ENCODE measurements around the gene SLC22A1. TPM values are rescaled to one million over a fixed set of nuclear protein-coding genes. Genes with fewer than 3 reads are reported as not detected.
"Not testable (repeated sequence)": the region's sequence is repeated elsewhere in the genome, so short reads cannot be mapped to it uniquely, and the experiment has no call there.

The SLC22A1 gene
- total RNA-seq, 1 experiment from 2014 or later, result not detected

DNA sequence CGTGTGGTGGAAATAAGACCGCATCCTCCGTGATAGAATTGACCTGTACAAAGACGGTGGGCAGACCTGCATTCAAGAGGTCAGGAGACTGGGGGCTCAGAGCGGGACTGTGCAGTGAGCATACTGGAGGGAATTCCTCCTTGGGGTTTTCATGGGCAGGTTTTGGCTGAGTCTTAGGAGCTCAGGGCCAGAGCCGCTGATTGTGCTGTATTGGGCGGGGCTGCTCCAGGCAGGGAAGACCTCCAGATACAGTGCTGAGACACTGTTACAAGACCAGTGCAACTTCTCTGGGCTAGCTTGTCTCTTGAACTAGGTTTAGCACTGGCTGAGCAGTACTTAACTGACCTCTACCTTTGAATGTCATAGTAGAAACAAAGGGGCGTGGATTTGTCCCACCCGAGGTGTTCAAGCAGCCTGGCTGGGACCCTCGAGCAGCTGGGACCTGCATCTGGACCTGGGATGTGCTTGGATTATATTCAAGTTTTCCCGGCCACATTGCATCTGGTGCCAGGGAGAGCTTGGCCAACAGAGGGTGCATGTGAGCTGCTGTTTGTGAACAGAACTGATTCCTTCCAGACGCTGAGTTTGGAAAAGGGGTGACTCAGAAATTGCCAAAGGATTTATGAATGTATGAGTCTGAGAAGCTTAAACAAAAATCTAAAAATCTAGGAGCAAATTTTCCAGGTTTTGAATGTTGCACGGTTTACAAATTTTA is 33.4 kb upstream of the SLC22A1 start:
- Histone ChIP-seq H3K4me1 (replicated peaks) (no peaks in the 10 kb centered on the region), H3K36me3 (peaks cover 75% of the 10 kb centered on the region), H3K4me3 (no peak overlapping the region), H3K9me3 (replicated peaks) (no peaks in the 10 kb centered on the region), H3K27me3 (replicated peaks) (no peaks in the 10 kb centered on the region), H3K27ac (no peak overlapping the region)
- peak; percentile 35 to 67 for DNase-seq (ENCODE audit: low read depth in 1 of 2, low spot score in 2 of 2)

DNA sequence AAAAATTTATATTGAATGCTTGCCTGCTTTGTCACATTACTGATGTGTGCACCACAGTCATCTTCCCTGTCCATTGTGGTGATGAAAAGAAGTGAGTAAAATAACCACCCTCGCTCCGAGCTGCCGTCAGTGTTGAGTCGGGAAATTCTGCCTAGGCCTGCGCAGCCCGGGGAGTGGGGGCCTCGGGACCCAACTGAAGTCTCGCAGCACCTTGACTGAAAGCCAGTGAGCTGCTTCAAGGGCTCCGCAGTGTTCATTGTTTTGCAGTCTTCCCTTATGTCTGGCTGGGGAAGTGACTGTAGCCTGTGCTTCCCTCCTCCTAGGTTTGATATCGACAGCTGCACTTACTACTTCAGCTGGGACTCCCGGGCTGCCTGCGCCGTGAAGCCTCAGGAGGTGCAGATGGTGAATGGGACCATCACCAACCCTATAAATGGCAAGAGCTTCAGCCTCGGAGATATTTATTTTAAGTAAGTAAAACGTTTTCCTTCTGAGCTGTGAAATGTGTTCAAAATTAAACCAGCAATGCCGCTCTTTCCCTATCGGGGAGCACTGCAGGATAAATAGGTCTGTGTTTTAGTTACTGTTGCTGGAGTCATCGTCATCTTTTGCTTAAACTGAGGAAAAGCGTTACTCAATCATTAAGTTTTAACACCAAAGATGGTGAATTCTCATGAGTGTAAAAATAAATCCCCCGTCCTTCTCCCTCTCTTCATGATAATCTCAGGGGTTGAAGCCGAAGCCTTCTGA is 32.7 kb upstream of the SLC22A1 start:
- H3K36me3 ChIP-seq, result peaks cover 79% of the 10 kb centered on the region
- no peak overlapping the region for H3K27ac ChIP-seq

DNA sequence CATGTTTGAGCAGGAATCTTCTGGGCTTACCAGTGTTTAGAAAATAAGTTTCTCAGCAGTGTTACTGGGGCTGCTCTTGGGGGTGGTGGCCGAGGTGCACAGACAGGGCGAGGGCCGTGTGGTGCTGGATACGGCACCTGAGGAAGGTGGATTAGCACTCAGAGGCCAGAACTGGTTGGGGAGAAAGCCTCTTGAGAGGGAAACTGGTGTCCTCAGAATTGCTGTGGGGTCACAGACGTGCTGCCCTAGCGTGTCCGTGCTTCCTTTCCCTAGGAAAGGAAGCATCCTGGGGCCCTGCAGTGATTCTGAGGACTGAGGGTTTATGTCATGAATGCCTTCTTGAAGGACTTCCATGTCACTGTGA is 32.1 kb upstream of the SLC22A1 start:
- no peaks in the 10 kb centered on the region for H3K4me1 ChIP-seq (replicated peaks)
- H3K27me3 ChIP-seq (replicated peaks), result no peaks in the 10 kb centered on the region
- DNase-seq (ENCODE audit: low read depth in 1 of 2, low spot score in 2 of 2), result no peak
- no peaks in the 10 kb centered on the region for H3K9me3 ChIP-seq (replicated peaks)
- no peak overlapping the region for H3K27ac ChIP-seq
- no peak overlapping the region for H3K4me3 ChIP-seq
- peaks cover 78% of the 10 kb centered on the region for H3K36me3 ChIP-seq

More for the DNA sequence above, 32.7 kb upstream of the SLC22A1 start:
- no peaks in the 10 kb centered on the region for H3K4me1 ChIP-seq (replicated peaks)
- no peaks in the 10 kb centered on the region for H3K27me3 ChIP-seq (replicated peaks)
- no peaks in the 10 kb centered on the region for H3K9me3 ChIP-seq (replicated peaks)
- no peak for DNase-seq (ENCODE audit: low read depth in 1 of 2, low spot score in 2 of 2)
- no peak overlapping the region for H3K4me3 ChIP-seq

DNA sequence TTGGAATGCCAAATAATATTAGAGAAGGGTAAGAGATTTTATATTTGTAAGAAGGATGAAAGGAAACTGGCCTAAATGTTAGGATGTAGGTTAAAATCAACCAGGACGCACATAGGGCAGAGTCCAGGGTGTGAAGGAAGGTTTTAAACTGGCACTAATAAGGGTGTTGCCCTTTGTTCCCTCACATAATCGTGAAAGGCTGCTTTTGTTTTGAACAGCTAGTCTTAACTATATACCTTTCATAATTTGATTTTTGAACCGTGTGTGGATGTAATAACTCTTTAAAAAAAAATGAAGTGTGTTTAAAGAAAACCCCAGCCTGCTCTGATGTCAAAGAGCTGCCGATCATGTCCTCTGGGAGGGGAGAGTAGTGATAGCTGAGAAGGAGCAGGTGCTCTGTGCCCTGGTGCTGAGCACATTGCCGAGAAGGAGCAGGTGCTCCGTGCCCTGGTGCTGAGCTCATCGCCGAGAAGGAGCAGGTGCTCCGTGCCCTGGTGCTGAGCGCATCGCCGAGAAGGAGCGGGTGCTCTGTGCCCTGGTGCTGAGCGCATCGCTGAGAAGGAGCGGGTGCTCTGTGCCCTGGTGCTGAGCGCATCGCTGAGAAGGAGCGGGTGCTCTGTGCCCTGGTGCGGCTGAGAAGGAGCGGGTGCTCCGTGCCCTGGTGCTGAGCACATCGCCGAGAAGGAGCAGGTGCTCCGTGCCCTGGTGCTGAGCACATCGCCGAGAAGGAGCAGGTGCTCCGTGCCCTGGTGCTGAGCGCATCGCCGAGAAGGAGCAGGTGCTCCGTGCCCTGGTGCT is 31.0 kb upstream of the SLC22A1 start:
- peaks cover 76% of the 10 kb centered on the region for H3K36me3 ChIP-seq
- H3K4me1 ChIP-seq (replicated peaks); H3K9me3 ChIP-seq (replicated peaks); DNase-seq (ENCODE audit: low read depth in 1 of 2, low spot score in 2 of 2); H3K27ac ChIP-seq; H3K4me3 ChIP-seq; H3K27me3 ChIP-seq (replicated peaks): not testable (repeated sequence)

DNA sequence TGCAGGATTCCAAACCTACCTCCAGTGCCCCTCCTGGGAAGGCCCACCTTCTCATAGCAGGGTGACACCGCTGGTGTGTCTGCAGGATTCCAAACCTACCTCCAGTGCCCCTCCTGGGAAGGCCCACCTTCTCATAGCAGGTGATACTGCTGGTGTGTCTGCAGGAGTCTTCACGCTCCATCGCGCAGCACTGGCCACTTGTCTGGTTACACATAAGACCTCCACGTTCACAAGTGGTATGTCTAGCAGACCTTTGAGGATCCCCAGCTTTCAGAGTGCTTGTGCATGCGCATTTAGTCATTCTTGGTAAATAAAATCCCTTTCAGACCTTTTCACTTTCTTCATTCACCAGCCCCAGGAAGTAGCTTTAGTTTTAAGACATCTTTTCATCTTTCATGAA is 29.4 kb upstream of the SLC22A1 start:
- H3K36me3 ChIP-seq, result peaks cover 74% of the 10 kb centered on the region
- not testable (repeated sequence) for H3K27ac ChIP-seq; DNase-seq (ENCODE audit: low read depth in 1 of 2, low spot score in 2 of 2); H3K27me3 ChIP-seq (replicated peaks); H3K4me3 ChIP-seq; H3K4me1 ChIP-seq (replicated peaks); H3K9me3 ChIP-seq (replicated peaks)

DNA sequence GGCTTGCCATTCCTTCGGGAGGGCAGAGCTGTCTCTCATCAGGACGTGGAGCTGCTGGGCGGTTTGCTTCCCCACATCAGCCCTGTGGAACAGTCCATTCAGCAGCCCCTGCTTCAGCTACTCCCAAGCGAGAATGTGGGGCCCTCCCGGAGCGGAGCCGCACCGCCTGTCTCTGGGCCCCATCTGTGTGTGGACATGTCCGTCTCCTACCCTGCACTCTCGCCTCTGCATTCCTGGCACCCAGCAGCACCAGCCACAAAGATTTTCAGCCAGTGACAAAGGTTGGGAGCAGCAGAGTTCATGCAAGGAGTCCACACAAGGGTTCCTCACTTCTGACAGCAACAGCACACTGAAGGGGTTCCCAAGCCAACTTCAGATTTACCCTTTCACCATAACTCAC is 29.0 kb upstream of the SLC22A1 start:
- Histone ChIP-seq H3K4me3 (no peak overlapping the region), H3K36me3 (peaks cover 77% of the 10 kb centered on the region), H3K4me1 (replicated peaks) (no peaks in the 10 kb centered on the region), H3K27me3 (replicated peaks) (no peaks in the 10 kb centered on the region), H3K27ac (no peak overlapping the region), H3K9me3 (replicated peaks) (no peaks in the 10 kb centered on the region)
- DNase-seq (ENCODE audit: low read depth in 1 of 2, low spot score in 2 of 2), result no peak

DNA sequence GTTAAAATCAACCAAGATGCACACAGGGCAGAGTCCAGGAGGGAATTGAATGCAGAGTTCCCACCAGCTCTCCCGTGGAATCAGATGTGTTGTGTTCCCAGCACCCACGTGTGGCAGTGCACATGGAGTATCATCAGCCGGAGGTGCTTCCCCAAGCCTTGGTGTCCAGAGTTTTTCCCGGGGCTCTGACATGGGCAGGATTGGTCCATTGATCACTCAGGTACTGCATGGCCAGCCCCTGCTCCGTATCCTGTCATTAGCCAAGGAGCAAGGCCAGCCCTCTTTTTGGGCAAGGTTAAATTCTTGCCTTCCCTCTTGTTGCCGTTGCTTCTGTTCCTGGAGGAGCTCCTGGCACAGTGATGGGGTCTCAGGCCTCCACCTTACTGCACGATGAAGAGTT is 28.6 kb upstream of the SLC22A1 start:
- Histone ChIP-seq H3K27ac (no peak overlapping the region), H3K27me3 (replicated peaks) (no peaks in the 10 kb centered on the region), H3K4me3 (no peak overlapping the region), H3K36me3 (peaks cover 77% of the 10 kb centered on the region), H3K4me1 (replicated peaks) (no peaks in the 10 kb centered on the region), H3K9me3 (replicated peaks) (no peaks in the 10 kb centered on the region)
- no peak for DNase-seq (ENCODE audit: low read depth in 1 of 2, low spot score in 2 of 2)

DNA sequence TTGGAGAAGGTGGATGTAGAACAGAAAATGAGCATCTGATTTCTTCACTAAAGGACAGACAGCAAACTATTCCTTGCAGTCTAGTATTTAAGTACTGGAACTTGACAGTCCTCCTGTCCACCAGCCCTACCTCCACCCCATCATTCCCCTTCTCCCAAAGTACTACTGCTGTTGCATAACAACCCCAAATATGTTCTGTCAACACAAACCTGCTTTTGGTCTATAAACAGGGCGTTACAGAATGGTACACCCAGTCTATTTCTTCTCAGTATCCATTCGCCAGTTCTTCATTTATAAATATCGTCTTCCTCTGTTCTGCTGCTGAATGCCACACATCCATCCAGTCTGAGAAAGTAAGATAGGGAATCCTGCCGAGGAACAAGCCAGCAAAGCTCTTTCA is 27.7 kb upstream of the SLC22A1 start:
- H3K9me3 ChIP-seq (replicated peaks), result no peaks in the 10 kb centered on the region
- no peaks in the 10 kb centered on the region for H3K4me1 ChIP-seq (replicated peaks)
- no peak overlapping the region for H3K4me3 ChIP-seq
- no peak for DNase-seq (ENCODE audit: low read depth in 1 of 2, low spot score in 2 of 2)
- peaks cover 78% of the 10 kb centered on the region for H3K36me3 ChIP-seq
- H3K27ac ChIP-seq, result no peak overlapping the region
- no peaks in the 10 kb centered on the region for H3K27me3 ChIP-seq (replicated peaks)

DNA sequence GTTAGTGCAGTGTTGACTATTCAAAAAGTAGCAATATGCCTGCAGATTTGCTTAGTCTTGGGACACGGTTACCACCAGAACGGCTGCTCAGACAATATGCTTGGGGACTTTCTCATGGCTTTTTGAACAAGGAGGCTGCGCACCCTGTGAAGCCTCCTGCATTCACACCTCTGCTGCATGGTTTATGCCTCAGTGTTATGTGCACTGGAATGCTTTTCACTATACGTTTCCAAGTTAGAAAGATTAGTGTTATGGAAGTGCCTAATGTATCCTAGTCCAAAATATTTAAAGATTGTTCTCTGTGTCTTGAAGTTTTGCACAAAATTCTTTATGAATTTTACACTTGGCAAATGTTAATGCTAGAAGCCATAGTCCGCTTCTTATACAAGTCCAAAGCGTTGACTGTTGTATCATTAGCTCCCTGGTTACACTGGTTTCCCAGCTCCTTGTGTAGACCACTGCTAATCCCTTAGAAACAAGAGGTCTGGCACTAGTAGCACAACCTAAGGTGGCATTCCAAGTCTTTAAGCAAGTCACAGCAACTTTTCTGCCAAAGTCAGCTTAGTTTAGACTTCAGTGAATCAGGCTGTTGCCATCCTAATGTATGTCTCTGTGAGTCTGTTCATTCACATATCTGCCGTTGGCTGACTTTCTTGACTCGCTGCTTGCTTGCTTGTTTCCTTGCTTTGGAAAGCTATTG is 26.3 kb upstream of the SLC22A1 start:
- no peak overlapping the region for H3K4me3 ChIP-seq
- no peak for DNase-seq (ENCODE audit: low read depth in 1 of 2, low spot score in 2 of 2)
- peaks cover 67% of the 10 kb centered on the region for H3K36me3 ChIP-seq

DNA sequence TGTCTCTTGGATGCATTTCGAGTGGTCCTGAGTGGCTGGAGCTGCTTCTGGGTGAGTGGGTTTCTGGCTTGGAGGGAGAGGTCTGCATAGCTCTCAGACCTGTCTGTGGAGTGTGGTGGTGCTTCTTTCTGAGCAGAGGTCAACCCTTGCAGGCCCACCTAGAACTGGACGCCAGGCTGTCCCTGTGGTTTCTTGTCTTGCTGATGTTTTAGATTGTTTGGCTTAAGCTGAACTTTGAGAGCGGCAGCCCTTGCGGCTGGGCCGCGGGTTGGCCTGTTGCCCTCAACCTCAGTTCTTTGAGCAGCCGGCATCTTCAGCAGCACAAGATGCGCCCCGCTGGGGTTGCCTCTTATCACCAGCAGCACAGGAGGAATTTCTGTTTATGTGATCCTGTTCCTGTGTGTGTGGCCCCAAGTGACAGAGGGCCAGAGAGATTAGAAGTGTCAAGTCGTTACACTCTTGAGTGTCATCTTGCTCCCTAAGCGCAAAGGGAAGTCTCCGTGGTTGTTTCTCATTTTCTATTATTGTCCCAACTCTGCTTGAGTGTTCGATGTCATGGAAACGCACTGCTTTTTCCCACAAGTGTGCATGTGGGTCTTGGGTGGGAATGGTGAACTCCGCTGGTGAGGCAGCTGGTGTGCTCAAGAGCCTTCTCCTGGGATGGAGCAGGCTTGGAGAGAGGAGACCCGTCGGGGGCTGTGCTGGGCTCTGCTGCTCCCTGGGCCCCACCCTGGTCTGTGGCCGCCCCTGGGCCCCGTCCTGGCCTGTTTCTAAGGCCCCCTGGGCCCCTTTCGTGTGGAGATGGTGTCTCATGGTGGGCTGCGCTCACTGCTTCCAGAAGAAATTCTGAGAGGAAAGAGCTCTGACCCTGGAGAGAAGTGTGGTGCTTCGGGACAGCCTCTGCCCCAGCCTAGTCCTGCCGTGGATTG is 20.1 kb upstream of the SLC22A1 start:
- Histone ChIP-seq H3K36me3 (peaks cover 63% of the 10 kb centered on the region), H3K27ac (no peak overlapping the region), H3K27me3 (replicated peaks) (no peaks in the 10 kb centered on the region), H3K4me1 (replicated peaks) (no peaks in the 10 kb centered on the region), H3K4me3 (no peak overlapping the region), H3K9me3 (replicated peaks) (no peaks in the 10 kb centered on the region)
- DNase-seq (ENCODE audit: low read depth in 1 of 2, low spot score in 2 of 2), result no peak

More for the DNA sequence above, 26.3 kb upstream of the SLC22A1 start:
- Histone ChIP-seq H3K27ac (no peak overlapping the region), H3K4me1 (replicated peaks) (no peaks in the 10 kb centered on the region), H3K27me3 (replicated peaks) (no peaks in the 10 kb centered on the region), H3K9me3 (replicated peaks) (no peaks in the 10 kb centered on the region)

DNA sequence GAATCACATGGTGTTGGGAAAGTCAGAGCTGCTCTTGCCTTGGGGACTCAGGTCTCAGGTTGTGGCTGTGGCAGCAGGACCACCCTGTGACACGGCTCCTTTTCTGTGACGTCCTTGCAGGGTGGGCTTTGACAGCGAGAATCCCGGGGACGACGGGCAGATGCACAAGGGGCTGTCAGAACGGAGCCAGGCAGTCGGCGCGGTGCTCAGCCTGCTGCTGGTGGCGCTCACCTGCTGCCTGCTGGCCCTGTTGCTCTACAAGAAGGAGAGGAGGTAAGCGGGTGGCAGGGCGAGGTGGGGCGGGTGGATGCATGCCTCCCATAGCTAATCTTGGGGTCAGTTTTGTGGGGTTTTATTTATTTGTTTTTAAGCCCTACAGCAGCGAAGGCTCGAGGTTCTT is 19.2 kb upstream of the SLC22A1 start:
- no peaks in the 10 kb centered on the region for H3K27me3 ChIP-seq (replicated peaks)
- H3K36me3 ChIP-seq, result peaks cover 59% of the 10 kb centered on the region
- no peak overlapping the region for H3K4me3 ChIP-seq
- H3K9me3 ChIP-seq (replicated peaks), result no peaks in the 10 kb centered on the region
- H3K27ac ChIP-seq, result no peak overlapping the region
- DNase-seq (ENCODE audit: low read depth in 1 of 2, low spot score in 2 of 2), result no peak
- H3K4me1 ChIP-seq (replicated peaks), result no peaks in the 10 kb centered on the region

DNA sequence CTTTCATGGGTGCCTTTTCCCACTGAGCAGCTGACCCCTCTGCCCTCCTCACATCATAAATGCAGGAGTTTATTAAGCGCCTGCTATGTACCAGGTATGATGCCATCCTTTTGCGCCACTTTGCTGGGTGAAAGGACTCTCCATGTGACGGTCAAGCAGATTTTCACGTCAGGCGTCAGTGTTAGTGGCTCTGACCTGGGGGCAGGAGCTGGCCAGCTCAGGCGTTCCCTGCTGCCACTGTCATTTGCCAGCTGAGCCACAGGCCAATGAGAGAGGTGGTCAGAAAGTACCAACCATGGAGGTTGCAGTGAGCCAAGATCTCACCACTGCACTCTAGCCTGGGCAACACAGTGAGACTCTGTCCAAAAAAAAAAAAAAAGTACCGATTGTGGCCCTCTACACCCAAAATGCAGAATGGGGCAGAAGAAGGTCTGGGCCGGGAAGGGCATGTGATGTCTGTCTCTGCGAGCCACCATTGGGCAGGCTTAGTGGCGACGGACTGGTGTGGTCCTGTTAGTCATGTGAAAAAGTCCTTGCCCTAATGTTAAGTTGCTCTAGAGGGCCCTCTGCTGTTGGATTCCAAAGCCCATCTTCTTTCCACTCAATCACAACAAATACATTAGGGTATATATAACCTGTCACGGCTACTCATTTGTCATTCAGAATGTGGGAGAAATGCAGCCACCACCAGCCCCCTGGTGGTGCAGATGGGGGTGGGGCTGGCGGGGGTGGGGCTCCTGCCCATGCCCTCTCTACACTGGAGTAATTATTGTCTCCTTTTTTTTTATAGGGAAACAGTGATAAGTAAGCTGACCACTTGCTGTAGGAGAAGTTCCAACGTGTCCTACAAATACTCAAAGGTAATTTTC is 18.4 kb upstream of the SLC22A1 start:
- DNase-seq (ENCODE audit: low read depth in 1 of 2, low spot score in 2 of 2), result peak in 1 of 2 experiments; percentile 19
- H3K27ac ChIP-seq, result no peak overlapping the region
- no peak overlapping the region for H3K4me3 ChIP-seq
- no peaks in the 10 kb centered on the region for H3K9me3 ChIP-seq (replicated peaks)
- no peaks in the 10 kb centered on the region for H3K4me1 ChIP-seq (replicated peaks)
- peaks cover 51% of the 10 kb centered on the region for H3K36me3 ChIP-seq
- no peaks in the 10 kb centered on the region for H3K27me3 ChIP-seq (replicated peaks)

All from SJSA1 (cell line).